IgD-negative memory B cell (primary cell): Measurements from ENCODE around the gene CNTN2. TPM values are rescaled to one million over a fixed set of nuclear protein-coding genes. Genes with fewer than 3 reads are reported as not detected.

Experiments used
- H3K27ac Mint-ChIP-seq, 3 donors: one replicate each; pipeline ENCODE4 v1.8.0; 2020 to 2022; ENCODE audit warnings: mild to moderate bottlenecking in 3 of 3, mixed read lengths in 3 of 3, moderate library complexity in 1 of 3
- H3K27me3 Mint-ChIP-seq: one replicate; pipeline ENCODE4 v1.8.0; 2021; ENCODE audit warnings: mixed read lengths
- H3K36me3 Mint-ChIP-seq: one replicate; pipeline ENCODE4 v1.8.0; 2020; ENCODE audit warnings: mild to moderate bottlenecking, mixed read lengths
- H3K4me1 Mint-ChIP-seq, 3 donors: one replicate each; pipeline ENCODE4 v1.8.0; 2020 to 2022; ENCODE audit warnings: mixed read lengths in 3 of 3, mild to moderate bottlenecking in 1 of 3
- H3K4me3 Mint-ChIP-seq, 4 donors: one replicate each; pipeline ENCODE4 v1.8.0; 2020 to 2022; ENCODE audit warnings: mild to moderate bottlenecking in 4 of 4, mixed read lengths in 4 of 4, moderate library complexity in 3 of 4
- H3K9me3 Mint-ChIP-seq, 3 donors: one replicate each; pipeline ENCODE4 v1.8.0; 2020 to 2021; ENCODE audit warnings: mixed read lengths in 3 of 3, mild to moderate bottlenecking in 1 of 3
- polyA plus RNA-seq: library from polyadenylated mRNA; unstranded; fragments of 300-500 nt; fragmentation: Illumina TruSeq; gene quantifications from one replicate; pipeline ENCODE4 v1.2.3, GENCODE V29; 2021

Gene CNTN2
- polyA plus RNA-seq, 1 donor from 2014 or later, result not detected

- Mint-ChIP-seq H3K27me3 (peaks cover 6% of the 10 kb centered on the region), H3K4me3 (no peak overlapping the region), H3K4me1 (peaks cover 0 to 4% (median 0%) of the 10 kb centered on the region in 3 donors), H3K9me3 (no peaks in the 10 kb centered on the region), H3K27ac (no peak overlapping the region), H3K36me3 (peaks cover 2% of the 10 kb centered on the region)
Measured at GRCh38 chr1:205057808-205058575, 15.0 kb downstream of the CNTN2 start.

GRCh38 chr1:205058853-205059252 is 15.8 kb downstream of the CNTN2 start:
- peaks cover 0 to 4% (median 0%) of the 10 kb centered on the region in 3 donors for H3K4me1 Mint-ChIP-seq
- H3K36me3 Mint-ChIP-seq, result peaks cover 4% of the 10 kb centered on the region
- no peak overlapping the region for H3K4me3 Mint-ChIP-seq
- H3K27me3 Mint-ChIP-seq, result peaks cover 6% of the 10 kb centered on the region
- no peak overlapping the region for H3K27ac Mint-ChIP-seq
- no peaks in the 10 kb centered on the region for H3K9me3 Mint-ChIP-seq

GRCh38 chr1:205059660-205060059 is 16.6 kb downstream of the CNTN2 start:
- no peaks in the 10 kb centered on the region for H3K9me3 Mint-ChIP-seq
- no peak overlapping the region for H3K27ac Mint-ChIP-seq
- H3K36me3 Mint-ChIP-seq, result peaks cover 5% of the 10 kb centered on the region
- peaks cover 0 to 4% (median 0%) of the 10 kb centered on the region in 3 donors for H3K4me1 Mint-ChIP-seq
- peaks cover 6% of the 10 kb centered on the region for H3K27me3 Mint-ChIP-seq
- H3K4me3 Mint-ChIP-seq, result no peak overlapping the region

- H3K27ac Mint-ChIP-seq, result no peak overlapping the region
- no peaks in the 10 kb centered on the region for H3K9me3 Mint-ChIP-seq
- no peak overlapping the region for H3K4me3 Mint-ChIP-seq
Measured at GRCh38 chr1:205060746-205061145, 17.7 kb downstream of the CNTN2 start.

GRCh38 chr1:205061227-205061626 is 18.2 kb downstream of the CNTN2 start:
- no peak overlapping the region for H3K4me3 Mint-ChIP-seq
- peaks cover 0 to 4% (median 0%) of the 10 kb centered on the region in 3 donors for H3K4me1 Mint-ChIP-seq
- H3K27ac Mint-ChIP-seq, result no peak overlapping the region
- peaks cover 2% of the 10 kb centered on the region for H3K36me3 Mint-ChIP-seq
- H3K27me3 Mint-ChIP-seq, result peaks cover 3% of the 10 kb centered on the region
- no peaks in the 10 kb centered on the region for H3K9me3 Mint-ChIP-seq

More at GRCh38 chr1:205060746-205061145, 17.7 kb downstream of the CNTN2 start:
- H3K27me3 Mint-ChIP-seq, result peaks cover 2% of the 10 kb centered on the region
- peaks cover 4% of the 10 kb centered on the region for H3K36me3 Mint-ChIP-seq
- H3K4me1 Mint-ChIP-seq, result peaks cover 0 to 4% (median 0%) of the 10 kb centered on the region in 3 donors

- Mint-ChIP-seq H3K4me1 (peaks cover 0 to 3% (median 0%) of the 10 kb centered on the region in 3 donors), H3K27ac (peak overlapping the region in 1 of 3 donors; percentile 31), H3K4me3 (no peak overlapping the region), H3K9me3 (no peaks in the 10 kb centered on the region), H3K36me3 (peaks cover 3% of the 10 kb centered on the region), H3K27me3 (peaks cover 4% of the 10 kb centered on the region)
Measured at GRCh38 chr1:205061665-205062069, 18.7 kb downstream of the CNTN2 start.

- Mint-ChIP-seq H3K27me3 (peaks cover 4% of the 10 kb centered on the region), H3K9me3 (no peaks in the 10 kb centered on the region), H3K27ac (no peak overlapping the region), H3K36me3 (peaks cover 4% of the 10 kb centered on the region), H3K4me3 (no peak overlapping the region), H3K4me1 (peaks cover 0 to 3% (median 0%) of the 10 kb centered on the region in 3 donors)
Measured at GRCh38 chr1:205062319-205062718, 19.3 kb downstream of the CNTN2 start.

GRCh38 chr1:205062895-205063294 is 19.9 kb downstream of the CNTN2 start:
- H3K9me3 Mint-ChIP-seq, result no peaks in the 10 kb centered on the region
- H3K4me3 Mint-ChIP-seq, result no peak overlapping the region
- H3K4me1 Mint-ChIP-seq, result peaks cover 0 to 3% (median 0%) of the 10 kb centered on the region in 3 donors
- H3K27me3 Mint-ChIP-seq, result peaks cover 4% of the 10 kb centered on the region
- peaks cover 4% of the 10 kb centered on the region for H3K36me3 Mint-ChIP-seq
- no peak overlapping the region for H3K27ac Mint-ChIP-seq

GRCh38 chr1:205064301-205064700 is 21.3 kb downstream of the CNTN2 start:
- Mint-ChIP-seq H3K27ac (no peak overlapping the region), H3K27me3 (peaks cover 2% of the 10 kb centered on the region), H3K9me3 (no peaks in the 10 kb centered on the region), H3K4me1 (peaks cover 0 to 3% (median 0%) of the 10 kb centered on the region in 3 donors), H3K4me3 (no peak overlapping the region), H3K36me3 (peaks cover 4% of the 10 kb centered on the region)

- Mint-ChIP-seq H3K4me1 (peaks cover 0 to 3% (median 0%) of the 10 kb centered on the region in 3 donors), H3K4me3 (no peak overlapping the region), H3K9me3 (no peaks in the 10 kb centered on the region), H3K27ac (no peak overlapping the region), H3K36me3 (peaks cover 4% of the 10 kb centered on the region), H3K27me3 (peaks cover 2% of the 10 kb centered on the region)
Measured at GRCh38 chr1:205064741-205065316, 21.8 kb downstream of the CNTN2 start.

- Mint-ChIP-seq H3K4me3 (no peak overlapping the region), H3K27me3 (peaks cover 2% of the 10 kb centered on the region), H3K9me3 (no peaks in the 10 kb centered on the region), H3K27ac (no peak overlapping the region), H3K4me1 (peaks cover 0 to 3% (median 0%) of the 10 kb centered on the region in 3 donors), H3K36me3 (peaks cover 4% of the 10 kb centered on the region)
Measured at GRCh38 chr1:205065666-205066065, 22.7 kb downstream of the CNTN2 start.

- Mint-ChIP-seq H3K27me3 (peaks cover 2% of the 10 kb centered on the region), H3K27ac (no peak overlapping the region), H3K4me3 (no peak overlapping the region), H3K36me3 (peaks cover 6% of the 10 kb centered on the region), H3K9me3 (no peaks in the 10 kb centered on the region), H3K4me1 (peaks cover 0 to 3% (median 0%) of the 10 kb centered on the region in 3 donors)
Measured at GRCh38 chr1:205066141-205066818, 23.3 kb downstream of the CNTN2 start.

- Mint-ChIP-seq H3K27ac (no peak overlapping the region), H3K9me3 (no peaks in the 10 kb centered on the region), H3K4me1 (no peaks in the 10 kb centered on the region), H3K27me3 (peaks cover 2% of the 10 kb centered on the region), H3K4me3 (no peak overlapping the region), H3K36me3 (peaks cover 6% of the 10 kb centered on the region)
Measured at GRCh38 chr1:205067031-205067430, 24.0 kb downstream of the CNTN2 start.

GRCh38 chr1:205068001-205068400 is 25.0 kb downstream of the CNTN2 start:
- peaks cover 2% of the 10 kb centered on the region for H3K27me3 Mint-ChIP-seq
- no peak overlapping the region for H3K4me3 Mint-ChIP-seq
- no peak overlapping the region for H3K27ac Mint-ChIP-seq
- H3K9me3 Mint-ChIP-seq, result no peaks in the 10 kb centered on the region
- peaks cover 6% of the 10 kb centered on the region for H3K36me3 Mint-ChIP-seq
- no peaks in the 10 kb centered on the region for H3K4me1 Mint-ChIP-seq

- H3K27me3 Mint-ChIP-seq, result peaks cover 2% of the 10 kb centered on the region
- no peak overlapping the region for H3K4me3 Mint-ChIP-seq
- H3K27ac Mint-ChIP-seq, result no peak overlapping the region
- peaks cover 6% of the 10 kb centered on the region for H3K36me3 Mint-ChIP-seq
- no peaks in the 10 kb centered on the region for H3K4me1 Mint-ChIP-seq
- H3K9me3 Mint-ChIP-seq, result no peaks in the 10 kb centered on the region
Measured at GRCh38 chr1:205068457-205069040, 25.5 kb downstream of the CNTN2 start.
